Omental fat pad (tissue), 4 donors: ENCODE measurements around the gene TBC1D23. TPM values are rescaled to one million over a fixed set of nuclear protein-coding genes. Genes with fewer than 3 reads are reported as not detected.
"Not testable (repeated sequence)": the region's sequence is repeated elsewhere in the genome, so short reads cannot be mapped to it uniquely, and the experiment has no call there.

Source experiments
- ATAC-seq: fragments of 150-250 bp; one replicate; pipeline ENCODE4 v1.9.1; 2016; ENCODE audit warnings: mild to moderate bottlenecking, moderate library complexity; ENCODE audit not compliant: low FRiP score
- DNase-seq: peaks from one replicate; pipeline ENCODE4 v3.0.0-alpha.2; 2019; ENCODE audit warnings: low spot score
- CTCF ChIP-seq, 3 donors: fragments of 450-650 bp; IDR thresholded peaks; one replicate each; pipeline ENCODE4 v1.5.1; 2016 to 2017; ENCODE audit warnings: antibody characterized with exemption in 3 of 3, mild to moderate bottlenecking in 3 of 3, moderate library complexity in 2 of 3
- total RNA-seq, 4 donors: library from RNA; depleted of rRNA; stranded (reverse); fragments of >200 nt; gene quantifications; one replicate each; pipeline ENCODE4 v1.1.0, GENCODE V29; 2016

The TBC1D23 gene
- total RNA-seq, 4 donors from 2014 or later: 27.8 to 47.3 (median 31.5) TPM

DNA sequence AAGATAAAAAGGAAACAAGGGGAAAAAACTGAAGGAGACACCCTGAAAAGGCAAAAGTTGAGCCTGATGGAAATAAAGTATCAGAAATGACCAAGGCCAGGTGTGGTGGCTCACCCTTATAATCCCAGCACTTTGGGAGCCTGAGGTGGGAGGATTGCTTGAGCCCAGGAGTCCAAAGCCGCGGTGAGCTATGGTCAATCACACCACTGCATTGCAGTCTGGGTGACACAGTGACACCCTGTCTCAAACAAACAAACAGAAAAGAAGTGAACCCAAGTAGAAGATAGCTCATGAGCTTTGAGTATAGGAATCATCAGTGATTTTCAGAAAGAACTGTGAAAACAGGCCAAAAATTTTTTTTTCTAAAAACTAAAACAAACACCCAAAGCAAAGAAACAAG lies 26.4 kb upstream of the TBC1D23 start:
- DNase-seq (no peak), ATAC-seq (no peak)
- TF ChIP-seq CTCF (IDR thresholded peaks at IDR 0.05): no peak

- DNase-seq (no peak), ATAC-seq (no peak)
- no peak for TF ChIP-seq CTCF (IDR thresholded peaks at IDR 0.05)
These were observed 22.2 kb upstream of the TBC1D23 start for GRCh38 chr3:100238599-100238998.

DNA sequence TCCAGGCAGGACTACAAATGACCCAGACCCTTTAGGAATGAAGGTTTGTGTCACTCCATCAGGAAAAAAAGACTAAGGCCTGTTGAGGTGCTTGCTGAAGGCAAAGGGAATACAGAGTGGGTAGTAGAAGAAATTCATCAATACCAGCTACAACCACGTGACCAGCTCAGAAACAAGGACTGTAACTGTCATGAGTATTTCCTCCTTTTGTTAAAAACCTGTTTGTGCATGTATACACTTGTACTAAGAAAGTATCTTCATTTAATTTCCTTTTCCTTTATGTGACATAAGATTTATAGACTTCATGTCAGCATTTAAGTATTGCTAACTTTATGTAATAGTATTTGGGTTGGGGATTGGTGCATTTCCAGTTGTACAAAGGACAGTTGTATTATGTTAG lies 18.3 kb upstream of the TBC1D23 start:
- not testable (repeated sequence) for ATAC-seq

GRCh38 chr3:100244264-100244663 lies 16.5 kb upstream of the TBC1D23 start:
- ATAC-seq: no peak
- TF ChIP-seq CTCF (IDR thresholded peaks at IDR 0.05): no peak

More for the DNA sequence above, 18.3 kb upstream of the TBC1D23 start:
- DNase-seq: not testable (repeated sequence)

GRCh38 chr3:100245136-100245535 lies 15.7 kb upstream of the TBC1D23 start:
- TF ChIP-seq CTCF (IDR thresholded peaks at IDR 0.05): no peak
- no peak for ATAC-seq
- DNase-seq: no peak

More at GRCh38 chr3:100244264-100244663, 16.5 kb upstream of the TBC1D23 start:
- DNase-seq: no peak

GRCh38 chr3:100245927-100246326 lies 14.9 kb upstream of the TBC1D23 start:
- DNase-seq: no peak
- ATAC-seq: no peak
- TF ChIP-seq CTCF (IDR thresholded peaks at IDR 0.05): no peak

- no peak for TF ChIP-seq CTCF (IDR thresholded peaks at IDR 0.05)
- ATAC-seq (no peak), DNase-seq (no peak)
These were observed 13.8 kb upstream of the TBC1D23 start for GRCh38 chr3:100246999-100247398.

DNA sequence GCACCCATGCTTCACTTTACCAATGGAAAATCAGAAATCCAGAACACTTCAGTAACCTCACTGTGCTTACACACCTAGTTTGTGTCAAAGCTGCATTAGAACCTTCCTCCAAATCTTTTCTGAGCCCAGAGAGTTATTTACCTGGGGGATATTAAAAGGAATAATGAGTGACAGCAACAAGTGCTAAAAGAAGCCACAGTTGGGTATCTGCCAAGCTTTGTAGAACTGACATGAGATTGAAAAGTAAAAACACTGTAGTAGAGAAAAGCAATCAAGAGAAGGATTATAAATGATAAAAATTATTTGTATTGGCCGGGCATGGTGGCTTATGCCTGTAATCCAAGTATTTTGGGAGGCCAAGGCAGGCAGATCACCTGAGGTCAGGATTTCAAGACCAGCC lies 8.8 kb upstream of the TBC1D23 start:
- no peak for DNase-seq
- no peak for TF ChIP-seq CTCF (IDR thresholded peaks at IDR 0.05)
- no peak for ATAC-seq
